RPMI8226 (cell line): ENCODE results near the gene PROK2.

Source experiments
- DNase-seq: peaks from one replicate; pipeline ENCODE4 v3.0.0-alpha.2; 2015

Gene PROK2

DNA sequence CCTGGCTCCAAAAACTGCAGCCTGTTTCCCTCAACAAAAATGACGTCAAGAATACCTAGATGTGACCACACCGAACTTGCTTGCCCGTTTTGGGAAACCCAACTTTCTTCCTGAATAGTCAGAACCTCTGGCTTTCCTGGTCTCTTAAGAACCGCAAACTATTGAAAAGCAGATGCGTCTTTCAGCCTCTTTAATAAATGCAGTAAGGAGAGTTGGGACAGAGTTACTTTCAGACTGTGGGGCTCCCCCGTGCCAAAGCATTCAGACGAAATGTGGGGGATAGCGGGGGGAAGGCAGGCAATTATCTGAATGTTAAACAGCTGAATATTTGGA, 1.2 kb upstream of the PROK2 start:
- no peak for DNase-seq

DNA sequence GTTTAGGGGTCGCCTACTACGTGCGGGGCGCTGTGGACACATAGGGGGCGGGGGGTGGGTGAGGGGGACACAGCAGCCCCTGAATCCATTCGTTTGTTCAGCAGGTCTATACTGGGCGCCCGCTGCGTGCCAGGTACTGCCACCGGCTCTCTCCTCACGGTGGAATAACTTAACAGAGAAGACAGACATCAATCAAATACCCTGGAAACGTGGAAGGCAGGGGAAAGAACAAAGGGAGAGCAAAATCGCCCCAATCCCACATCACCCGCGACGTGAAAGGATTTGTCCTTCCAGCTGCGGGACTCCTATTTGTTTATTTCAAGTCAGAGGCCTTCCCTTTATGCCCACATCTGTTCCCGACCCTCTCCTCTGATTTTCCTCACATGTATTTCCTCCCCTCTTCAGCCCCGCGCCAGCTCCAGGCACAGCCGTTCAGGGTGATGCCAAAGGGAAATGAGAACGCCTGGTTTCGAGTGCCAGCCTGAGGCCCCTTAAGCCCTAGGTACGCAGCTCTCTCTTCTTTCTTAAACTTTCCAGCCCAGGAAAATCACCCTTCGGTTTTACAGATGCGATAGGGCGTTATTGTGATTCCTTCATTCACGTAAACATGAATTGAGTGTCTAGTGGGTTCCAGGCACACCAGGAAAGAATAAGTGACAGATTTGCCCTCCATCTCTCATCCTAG, 726 bp upstream of the PROK2 start:
- no peak for DNase-seq

DNA sequence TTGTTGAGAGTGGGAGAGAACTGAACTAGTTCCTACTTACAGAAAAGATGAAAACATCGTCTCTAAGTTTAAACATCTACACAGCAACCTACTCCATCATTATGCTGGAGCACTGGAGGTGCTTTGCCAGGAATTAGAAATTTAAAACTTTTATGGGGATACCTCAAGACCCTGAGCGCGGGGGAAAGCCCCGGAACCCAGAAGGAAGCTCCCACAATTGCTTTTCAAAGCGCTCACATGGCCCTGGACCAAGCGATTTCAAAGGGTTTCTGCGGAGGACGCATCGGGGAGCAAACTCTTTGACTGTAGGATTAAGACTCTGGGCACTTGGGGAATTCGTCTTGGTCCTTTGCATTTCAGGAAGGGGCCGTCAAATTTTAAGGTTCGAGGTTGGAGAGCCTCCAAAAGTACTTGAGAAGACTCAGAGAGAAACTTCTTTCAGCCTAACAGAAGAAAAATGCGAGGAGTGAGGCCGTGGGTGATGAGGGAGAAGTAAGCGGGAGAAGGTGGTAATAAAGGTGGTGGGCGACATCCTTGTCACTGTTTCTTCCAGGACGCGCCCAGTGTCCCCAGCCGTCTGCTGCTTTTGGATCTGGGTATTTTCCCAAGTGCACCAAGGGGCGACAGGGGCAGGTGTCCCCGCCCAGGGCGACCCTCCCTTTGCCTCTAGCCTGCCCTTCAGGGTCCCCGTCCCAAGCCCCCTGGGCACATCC, 591 bp downstream of the PROK2 start:
- DNase-seq = no peak

DNA sequence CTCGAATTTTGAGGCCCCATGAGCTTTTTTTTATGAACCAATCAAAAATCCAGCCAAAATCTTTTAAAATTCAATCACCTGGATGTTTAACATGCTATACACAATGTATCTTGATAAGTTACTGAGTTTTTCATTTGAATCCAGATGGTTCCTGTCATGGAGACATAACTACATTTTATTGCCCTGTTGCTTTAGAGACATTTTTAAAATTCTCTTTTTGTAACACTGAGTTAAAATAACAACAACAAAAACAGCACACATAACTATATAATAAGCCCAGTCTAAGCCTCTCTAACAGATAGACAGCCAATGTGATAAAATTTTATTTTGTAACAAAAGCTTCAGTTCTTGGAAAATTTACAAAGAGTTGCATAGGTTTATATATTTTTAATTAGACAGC, 1.8 kb downstream of the PROK2 start:
- no peak for DNase-seq

DNA sequence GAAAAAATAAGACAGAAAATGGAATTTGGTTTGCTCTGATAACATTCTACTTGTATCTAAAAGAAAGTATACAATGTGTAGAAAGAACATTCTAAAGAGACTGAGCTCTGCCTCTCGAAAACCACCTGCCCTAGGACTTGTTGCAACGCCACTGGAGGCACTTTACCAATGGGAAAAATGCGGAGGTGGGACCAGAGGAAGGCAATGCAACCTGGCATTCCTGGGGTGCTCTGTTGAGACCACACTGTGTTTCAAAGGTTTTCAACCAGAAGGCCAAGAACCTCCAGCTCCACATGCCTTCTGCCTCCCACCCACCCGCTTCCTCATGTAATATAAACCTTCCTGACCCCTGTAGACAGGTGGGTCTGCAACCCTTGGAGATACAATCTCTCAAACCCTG, 4.5 kb downstream of the PROK2 start:
- DNase-seq = no peak

DNA sequence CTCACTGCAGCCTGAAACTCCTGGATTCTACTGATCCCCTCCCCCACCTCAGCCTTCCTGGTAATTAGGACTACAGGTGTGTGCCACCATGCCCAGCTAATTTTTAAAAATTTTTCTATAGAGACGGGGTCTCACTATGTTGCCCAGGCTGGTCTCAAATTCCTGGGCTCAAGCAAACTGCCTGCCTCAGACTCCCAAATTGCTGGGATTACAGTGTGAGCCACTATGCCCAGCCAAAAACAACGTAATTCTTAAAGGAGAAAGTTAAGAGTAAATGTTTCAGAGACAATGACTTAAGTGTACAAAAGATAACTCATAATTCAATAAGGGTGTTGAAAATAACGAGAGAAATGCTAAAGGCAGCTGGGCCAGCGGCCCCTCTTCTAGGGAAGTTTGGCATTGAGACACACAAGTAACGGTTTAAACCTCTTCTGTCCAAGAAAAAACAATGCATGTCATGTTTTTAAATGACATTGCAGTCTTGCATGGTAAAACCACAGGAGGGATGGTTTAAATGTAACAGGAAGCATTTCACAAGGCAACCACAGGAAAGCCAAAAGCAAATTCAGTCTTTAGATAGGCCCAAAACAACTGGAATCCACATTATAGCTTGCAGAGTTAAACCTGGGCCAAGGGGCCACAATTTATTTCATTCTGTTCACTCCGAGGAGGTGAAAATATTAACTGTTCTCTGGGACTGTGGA, 5.1 kb downstream of the PROK2 start:
- no peak for DNase-seq

DNA sequence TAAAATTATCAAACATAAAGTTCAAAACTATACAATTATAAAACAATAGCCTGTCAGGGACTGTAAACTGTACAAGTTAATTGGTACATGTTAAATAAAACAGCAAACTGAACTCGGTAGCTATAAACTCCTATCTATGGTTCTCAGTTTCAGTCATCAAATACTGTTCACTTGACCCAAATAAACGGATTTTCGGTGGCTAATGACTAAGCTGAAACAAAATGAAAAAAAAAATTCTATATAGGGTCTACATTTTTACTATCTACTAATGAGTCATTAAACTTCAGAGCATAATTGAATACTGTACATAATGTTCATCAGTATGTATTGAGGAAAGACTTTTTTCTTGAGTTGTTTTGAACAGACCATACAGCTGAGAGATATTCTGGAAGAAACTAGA, 6.6 kb downstream of the PROK2 start:
- DNase-seq = no peak

DNA sequence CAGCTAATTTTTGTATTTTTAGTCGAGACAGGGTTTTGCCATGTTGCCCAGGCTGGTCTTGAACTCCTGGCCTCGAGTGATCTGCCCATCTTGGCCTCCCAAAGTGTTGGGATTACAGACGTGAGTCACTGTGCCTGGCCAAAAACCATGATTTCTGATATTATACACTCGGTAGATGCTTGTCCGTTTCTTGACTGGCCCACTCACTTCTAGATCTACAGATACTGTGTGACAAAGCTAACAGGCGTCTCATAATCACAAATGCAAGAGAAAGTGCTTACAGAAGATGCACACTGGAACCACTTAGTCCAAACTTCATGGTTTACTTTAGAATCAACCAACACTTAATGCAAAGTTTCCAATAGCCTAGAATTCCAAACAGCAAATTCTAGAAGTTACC, 8.4 kb downstream of the PROK2 start:
- DNase-seq = no peak

DNA sequence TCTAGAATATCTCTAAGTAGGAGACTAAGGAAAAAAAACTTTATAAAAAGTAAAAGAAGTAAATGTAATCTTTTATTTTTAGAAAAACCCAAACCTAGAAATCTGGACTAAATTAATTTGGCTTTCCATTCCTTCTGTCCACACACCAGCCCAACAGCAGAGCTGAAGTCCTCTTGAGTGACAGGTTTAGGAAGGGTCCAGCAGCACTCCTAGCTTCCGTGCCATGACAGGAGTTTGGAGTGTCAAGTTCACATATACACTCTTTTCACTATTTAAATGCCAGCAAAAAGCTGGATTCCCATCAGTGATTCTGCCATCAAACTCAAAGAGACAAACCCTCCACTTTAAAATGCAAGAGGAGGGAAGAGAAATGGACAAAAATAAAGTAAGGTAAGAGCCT, 13.1 kb downstream of the PROK2 start:
- DNase-seq = no peak

DNA sequence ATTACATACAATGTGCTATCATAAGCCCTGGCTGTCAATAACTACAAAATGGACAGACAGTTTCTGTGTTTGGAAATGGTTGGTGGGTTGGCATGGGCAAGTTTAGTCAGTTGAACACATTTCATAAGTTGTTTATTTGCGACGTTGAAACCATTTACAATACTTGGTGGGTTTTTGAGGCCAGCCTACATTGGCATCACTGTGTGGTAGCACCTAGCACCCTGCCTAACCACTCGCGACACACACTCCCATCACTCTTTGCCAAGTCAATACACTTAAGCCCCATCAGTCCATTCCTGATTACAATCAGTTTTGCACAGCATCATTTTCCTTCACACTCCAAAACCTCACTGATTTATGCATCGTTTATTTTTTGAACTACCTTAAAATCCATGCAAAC, 13.8 kb downstream of the PROK2 start:
- DNase-seq = no peak

DNA sequence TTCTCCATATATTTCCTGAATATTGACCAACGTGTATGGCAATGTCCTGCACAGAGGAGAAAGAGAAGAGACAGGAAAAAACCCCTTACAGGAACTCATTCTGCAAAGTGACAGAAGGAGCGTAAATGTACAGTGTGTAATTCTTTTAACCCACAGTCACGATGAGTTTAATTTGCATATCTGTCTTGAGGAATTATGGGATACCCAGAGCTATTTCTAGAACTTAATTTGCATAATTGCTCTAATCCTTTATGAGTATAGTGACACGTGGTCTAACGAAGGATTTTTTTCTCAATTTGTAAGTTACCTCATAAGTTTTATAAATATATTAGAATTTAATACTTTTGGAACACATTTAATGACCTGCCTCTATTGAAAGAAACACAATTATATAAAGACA, 21.5 kb downstream of the PROK2 start:
- DNase-seq = no peak

DNA sequence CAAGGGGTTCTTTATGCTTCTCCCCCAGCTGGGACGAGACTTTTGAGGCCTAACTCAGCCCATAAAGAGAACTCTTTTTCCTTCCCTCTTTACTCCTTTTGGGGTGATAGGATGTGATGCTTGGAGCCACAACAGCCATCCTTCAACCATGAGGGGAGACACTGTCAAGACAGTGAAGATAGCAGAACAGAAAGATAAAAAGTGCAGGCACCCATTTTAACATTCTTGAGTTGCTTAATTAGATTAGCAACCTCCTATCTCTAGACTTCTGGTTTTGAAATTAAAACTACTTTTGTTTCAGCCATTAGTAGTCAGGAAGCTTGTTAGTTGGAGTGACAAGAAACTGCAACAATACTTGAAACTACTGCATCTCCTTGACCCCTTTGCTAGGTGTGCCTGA, 24.8 kb downstream of the PROK2 start:
- DNase-seq = no peak

DNA sequence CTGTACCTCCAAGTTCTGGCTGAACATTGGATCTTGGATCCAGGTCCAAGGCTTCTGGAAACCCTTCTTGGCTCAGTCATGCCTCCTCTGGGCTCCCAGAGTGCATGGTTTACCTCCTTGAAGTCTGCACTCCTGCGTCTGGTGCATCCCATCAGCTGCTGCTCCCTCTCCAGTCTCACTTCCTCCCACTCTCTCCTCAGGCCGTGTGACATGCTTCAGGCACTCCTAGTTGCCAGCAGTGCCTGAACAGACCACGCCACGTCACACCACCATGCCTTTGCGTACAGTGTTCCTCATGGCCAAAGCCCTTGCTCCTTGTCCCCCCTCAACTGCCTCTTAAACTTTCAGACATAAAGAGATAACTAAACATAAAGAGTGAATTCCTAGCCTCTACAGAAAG, 25.5 kb downstream of the PROK2 start:
- no peak for DNase-seq

DNA sequence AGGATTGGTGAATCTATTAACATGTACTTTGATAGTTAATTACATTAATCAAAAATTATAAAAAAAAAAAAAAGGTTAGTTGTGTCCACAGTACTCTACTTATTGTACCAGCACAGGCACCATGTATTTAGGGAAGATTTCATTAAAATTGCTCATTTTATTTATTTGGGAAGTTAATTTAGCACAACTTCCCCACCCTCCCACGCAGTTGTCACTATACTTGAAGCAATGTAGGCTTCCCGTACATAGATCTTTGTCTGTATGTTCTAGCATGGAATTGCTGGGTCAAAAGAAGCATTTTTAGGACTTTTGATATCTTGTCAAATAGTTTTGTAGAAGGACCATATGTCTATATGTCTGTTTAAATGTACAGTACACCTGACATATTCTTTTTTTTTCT, 26.9 kb downstream of the PROK2 start:
- no peak for DNase-seq

DNA sequence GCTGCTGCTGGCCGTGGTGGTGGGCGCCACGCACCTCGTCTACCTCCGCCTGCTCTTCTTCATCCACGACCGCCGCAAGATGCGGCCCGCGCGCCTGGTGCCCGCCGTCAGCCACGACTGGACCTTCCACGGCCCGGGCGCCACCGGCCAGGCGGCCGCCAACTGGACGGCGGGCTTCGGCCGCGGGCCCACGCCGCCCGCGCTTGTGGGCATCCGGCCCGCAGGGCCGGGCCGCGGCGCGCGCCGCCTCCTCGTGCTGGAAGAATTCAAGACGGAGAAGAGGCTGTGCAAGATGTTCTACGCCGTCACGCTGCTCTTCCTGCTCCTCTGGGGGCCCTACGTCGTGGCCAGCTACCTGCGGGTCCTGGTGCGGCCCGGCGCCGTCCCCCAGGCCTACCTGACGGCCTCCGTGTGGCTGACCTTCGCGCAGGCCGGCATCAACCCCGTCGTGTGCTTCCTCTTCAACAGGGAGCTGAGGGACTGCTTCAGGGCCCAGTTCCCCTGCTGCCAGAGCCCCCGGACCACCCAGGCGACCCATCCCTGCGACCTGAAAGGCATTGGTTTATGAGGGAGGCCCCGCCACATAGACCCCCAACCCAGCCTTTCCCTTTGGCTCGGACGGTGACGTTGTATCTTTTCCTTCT, 30.2 kb downstream of the PROK2 start:
- DNase-seq = no peak

DNA sequence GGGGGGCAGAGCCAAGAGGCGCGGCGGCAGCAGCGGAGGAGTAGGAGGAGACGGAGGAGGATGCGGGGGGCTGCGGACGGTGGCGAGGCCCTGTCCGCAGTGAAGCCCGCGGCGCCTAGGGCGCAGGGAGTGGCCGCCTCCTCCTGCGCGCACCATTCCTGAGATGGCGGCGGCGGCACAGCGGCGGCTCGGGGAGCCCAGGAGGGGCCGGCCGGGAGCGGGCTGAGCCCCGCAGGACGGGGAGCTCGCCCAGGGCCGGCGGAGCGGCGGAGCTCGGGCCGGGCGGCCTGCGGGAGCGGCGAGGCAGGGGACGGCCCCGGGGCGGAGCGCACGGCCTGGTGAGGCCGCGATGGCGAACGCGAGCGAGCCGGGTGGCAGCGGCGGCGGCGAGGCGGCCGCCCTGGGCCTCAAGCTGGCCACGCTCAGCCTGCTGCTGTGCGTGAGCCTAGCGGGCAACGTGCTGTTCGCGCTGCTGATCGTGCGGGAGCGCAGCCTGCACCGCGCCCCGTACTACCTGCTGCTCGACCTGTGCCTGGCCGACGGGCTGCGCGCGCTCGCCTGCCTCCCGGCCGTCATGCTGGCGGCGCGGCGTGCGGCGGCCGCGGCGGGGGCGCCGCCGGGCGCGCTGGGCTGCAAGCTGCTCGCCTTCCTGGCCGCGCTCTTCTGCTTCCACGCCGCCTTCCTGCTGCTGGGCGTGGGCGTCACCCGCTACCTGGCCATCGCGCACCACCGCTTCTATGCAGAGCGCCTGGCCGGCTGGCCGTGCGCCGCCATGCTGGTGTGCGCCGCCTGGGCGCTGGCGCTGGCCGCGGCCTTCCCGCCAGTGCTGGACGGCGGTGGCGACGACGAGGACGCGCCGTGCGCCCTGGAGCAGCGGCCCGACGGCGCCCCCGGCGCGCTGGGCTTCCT, 31.0 kb downstream of the PROK2 start, which contains the start of gene GPR27:
Gene GPR27 (plus strand): TSS at position 155 of the 909 bp plus-strand sequence. CDS start 195 bp downstream, at position 350.
- no peak for DNase-seq

DNA sequence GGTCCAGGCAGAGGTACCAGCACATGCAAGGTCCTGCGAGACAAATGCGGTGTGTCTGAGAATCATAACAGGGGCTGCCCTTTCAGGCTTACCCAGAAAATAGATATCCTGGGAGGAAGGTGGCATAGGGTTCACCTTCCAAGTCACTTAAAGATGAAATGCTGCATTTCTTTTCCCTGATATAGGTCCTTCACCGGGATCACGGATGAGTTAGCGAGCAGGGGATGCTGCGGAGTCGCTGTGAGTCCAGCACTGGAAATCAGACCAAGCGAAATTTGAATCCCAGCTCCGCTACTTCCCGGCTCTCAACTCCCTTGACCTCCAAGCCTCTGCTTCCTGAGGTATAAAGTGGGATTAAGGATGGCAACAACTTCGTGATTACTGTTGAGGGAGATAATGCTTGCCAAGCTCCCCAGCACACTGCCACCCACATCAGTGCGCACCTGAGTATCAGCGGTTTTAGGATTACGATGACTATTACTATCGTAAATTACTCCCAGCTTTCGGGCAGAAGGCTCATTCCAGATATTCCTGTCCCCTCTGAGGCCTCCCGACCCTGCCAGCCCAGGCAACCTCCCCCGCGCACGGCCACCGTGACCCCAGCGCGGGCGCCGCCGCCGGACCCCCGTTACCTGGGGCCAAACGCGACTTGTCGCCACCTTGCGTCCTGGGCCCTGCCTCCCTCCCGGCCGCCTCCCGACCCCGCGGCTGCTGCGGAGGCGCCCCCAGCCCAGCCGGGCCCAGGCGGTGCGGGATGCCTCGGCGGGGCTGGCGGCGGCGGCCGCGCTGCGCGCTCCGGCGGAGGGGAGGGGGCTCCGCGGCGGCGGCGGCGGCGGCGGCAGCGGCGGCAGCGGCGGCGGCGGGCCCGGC, 31.9 kb downstream of the PROK2 start:
- DNase-seq = no peak

DNA sequence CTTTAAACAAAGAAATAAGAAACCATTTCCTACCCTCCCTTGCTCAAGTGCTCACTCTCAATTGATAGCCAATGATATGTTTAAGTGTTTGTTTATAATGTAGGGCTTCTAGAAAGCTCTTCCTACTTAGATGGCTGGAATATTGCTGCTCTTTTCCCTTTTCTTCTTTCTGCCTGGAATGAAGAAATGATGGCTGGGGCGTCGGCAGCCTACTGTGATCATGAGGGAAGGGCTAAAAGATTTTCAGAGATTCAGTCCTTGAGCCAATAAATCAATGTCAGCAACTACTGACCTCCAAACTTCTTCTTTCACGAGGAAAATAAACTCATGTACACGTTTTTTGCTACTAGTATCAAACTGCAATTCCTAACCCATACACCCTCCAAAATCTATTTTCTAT, 33.3 kb downstream of the PROK2 start:
- no peak for DNase-seq

DNA sequence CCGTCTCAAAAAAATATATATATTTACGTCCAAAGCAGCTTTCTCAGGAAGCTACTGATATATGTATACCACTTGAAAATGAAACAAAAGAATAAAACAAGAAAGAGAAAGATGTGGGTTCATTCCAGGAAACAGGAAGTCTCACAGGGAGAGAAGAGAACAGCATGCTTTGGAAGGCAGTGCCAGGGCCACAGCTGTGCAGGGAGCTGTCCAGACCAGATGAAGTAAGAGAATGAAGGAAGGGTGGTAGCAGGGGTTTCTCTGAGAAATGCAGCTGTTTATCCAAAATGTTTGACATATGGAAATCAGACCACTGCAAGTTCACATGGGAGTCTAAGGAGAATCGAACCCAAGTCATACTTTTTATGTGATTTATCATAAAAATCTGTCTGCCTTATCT, 40.2 kb downstream of the PROK2 start:
- no peak for DNase-seq

DNA sequence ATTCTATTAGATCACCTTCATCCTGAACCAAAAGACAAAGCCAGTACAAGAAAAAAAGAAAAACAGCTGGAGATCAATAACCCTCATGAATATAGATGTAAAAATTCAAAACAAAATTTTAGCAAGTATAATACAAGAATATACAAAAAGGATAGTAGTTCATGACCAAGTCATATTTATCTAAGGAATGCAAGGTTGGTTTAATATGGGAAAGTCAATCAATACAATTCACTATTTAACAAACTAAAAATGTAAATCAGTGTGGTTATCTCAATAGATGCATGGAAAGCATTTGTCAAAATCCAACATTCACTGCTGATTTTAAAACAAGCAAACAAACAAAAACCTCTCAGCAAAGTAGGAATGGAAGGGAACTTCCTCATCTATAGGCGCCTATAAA, 42.3 kb downstream of the PROK2 start:
- no peak for DNase-seq

DNA sequence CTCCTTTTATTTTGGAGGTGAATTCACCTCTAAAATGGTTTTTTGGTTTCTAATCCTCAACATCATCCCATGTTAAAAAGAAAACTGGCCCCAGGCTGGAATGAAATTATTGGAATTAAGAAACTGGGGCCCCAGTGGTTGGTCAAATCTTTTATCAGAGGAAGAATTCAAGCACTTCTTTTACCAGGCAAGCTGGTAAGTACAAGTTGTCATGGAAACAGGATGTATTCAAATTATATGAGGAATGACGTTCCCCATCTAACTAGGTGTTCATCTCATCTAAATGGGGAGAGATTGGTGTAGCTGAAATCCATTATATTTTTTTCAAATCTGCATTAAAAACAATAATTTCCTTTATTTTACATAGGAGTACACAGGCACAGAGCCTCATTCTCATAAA, 50.1 kb downstream of the PROK2 start:
- no peak for DNase-seq

DNA sequence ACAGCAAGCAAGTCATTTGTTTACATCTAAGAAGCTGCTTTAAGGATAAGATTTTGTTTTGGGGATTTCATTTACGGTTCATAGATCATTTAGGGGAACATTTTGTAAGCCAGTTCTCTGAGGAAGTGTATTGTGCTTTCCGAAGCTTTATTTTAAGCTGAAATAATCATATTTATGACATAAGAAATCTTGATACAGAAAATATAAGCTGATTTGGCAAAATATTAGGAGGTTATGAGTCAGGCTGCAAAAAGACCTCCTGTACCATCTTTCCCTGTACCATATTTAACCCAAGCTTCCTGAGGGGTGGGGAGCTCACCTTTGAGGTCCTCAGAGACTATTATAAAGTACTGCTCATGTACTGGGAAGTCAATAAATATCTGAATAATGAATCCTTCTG, 51.6 kb downstream of the PROK2 start:
- no peak for DNase-seq
